HG03135 (cell line): ENCODE results near the gene SPEN.

Experiments
- ATAC-seq: cut with Tn5 transposase; IDR thresholded peaks from one replicate; pipeline ENCODE4 v1.9.1; 2021; ENCODE audit warnings: mild to moderate bottlenecking, moderate library complexity; ENCODE audit not compliant: unreplicated experiment

The SPEN gene

DNA sequence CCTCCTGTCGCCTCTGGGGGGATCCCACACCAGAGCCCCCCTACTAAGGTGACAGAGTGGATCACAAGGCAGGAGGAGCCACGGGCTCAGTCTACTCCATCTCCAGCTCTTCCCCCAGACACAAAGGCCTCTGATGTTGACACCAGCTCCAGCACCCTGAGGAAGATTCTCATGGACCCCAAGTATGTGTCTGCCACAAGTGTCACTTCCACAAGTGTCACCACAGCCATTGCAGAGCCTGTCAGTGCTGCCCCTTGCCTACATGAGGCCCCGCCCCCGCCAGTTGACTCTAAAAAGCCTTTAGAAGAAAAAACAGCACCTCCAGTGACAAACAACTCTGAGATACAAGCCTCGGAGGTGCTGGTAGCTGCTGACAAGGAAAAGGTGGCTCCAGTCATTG lies 86.2 kb downstream of the SPEN start:
- no peak for ATAC-seq

GRCh38 chr1:15934211-15935055 lies 86.9 kb downstream of the SPEN start:
- ATAC-seq = no peak

GRCh38 chr1:15935056-15935950 lies 87.8 kb downstream of the SPEN start:
- no peak for ATAC-seq

- ATAC-seq = no peak
Measured at GRCh38 chr1:15936025-15936424, 88.5 kb downstream of the SPEN start.

DNA sequence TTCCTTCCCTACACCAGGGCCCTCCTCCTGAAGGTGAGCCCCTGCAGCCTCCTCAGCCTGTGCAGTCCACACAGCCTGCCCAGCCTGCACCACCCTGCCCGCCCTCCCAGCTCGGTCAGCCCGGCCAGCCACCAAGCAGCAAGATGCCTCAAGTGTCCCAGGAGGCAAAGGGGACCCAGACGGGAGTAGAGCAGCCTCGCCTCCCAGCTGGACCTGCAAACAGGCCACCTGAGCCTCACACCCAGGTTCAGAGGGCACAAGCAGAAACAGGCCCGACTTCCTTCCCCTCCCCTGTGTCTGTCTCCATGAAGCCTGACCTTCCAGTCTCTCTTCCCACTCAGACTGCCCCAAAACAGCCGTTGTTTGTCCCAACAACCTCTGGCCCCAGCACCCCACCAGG lies 89.6 kb downstream of the SPEN start:
- ATAC-seq = no peak

DNA sequence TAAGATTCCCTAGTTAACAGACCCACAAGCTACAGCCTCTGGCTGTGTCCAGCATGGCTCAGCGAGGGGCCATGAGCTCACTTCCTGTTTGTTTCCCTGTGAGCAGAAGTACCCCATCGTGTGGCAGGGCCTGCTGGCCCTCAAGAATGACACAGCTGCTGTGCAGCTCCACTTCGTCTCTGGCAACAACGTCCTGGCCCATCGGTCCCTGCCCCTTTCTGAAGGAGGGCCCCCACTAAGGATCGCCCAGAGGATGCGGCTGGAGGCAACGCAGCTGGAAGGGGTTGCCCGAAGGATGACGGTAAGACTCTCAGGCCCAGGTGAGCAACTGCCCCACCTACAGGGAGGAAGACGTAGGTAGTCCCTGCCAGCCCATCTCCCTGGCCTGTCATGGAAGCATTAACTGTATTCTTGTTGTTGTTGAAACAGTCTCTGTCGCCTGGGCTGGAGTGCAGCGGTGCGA lies 90.2 kb downstream of the SPEN start:
- ATAC-seq = no peak

DNA sequence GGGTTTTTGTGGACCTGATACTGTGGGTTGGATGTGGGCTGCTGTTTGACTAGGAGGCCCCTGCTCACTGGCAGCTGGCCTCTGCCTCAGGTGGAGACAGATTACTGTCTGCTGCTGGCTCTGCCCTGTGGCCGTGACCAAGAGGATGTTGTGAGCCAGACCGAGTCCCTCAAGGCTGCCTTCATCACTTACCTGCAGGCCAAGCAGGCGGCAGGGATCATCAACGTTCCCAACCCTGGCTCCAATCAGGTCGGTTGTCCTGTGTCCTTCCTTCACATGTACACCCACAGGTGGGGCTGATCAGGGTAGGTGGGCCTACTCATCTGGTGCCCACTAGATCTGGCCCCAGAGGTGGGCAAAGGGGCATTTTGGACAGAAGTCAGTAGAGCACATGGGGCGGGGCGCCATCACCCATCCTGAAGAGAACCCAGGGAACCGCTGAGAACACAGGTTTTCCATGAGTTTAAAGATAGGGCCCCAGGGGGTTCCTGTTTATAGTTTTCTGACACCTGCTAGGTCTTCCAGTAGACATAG lies 91.2 kb downstream of the SPEN start:
- no peak for ATAC-seq

DNA sequence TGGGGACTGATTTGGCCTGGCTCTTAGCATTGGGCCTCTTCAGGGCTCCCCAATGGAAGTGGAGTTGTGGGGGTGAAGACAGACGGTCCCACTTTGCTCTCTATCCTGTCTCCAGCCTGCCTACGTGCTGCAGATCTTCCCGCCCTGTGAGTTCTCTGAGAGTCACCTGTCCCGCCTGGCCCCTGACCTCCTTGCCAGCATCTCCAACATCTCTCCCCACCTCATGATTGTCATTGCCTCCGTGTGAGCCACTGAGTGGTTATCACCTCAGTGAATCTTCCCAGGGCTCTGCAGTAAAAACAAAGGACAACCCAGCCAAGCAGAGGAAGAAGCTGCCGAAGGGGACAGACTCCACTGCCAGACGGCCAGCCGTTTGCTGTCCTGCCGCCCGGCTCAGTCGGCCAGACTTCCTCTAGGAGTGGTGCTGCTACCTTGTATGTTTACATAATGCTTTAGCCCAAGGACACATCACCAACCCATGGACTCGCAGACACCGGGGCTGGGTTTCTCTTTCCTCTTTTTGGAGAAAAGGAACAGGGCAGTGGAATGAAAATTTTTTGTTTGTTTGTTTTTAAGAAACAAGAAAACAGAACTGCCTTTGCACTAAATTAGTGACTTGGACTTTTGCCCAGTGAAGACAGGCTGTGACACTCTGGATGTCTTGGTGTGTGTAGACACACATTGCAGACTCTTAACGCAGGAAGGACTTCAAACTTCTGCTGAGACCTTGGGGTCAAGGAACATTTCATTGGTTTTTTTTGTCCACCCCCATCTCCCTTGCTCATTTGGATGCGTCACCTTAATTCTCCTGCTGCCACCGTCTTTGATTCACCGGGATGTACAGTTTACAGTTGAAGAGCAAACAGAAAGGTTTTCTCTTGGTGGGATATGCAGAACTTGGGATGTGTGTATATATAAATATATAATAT lies 91.9 kb downstream of the SPEN start:
- ATAC-seq = no peak

- no peak for ATAC-seq
Measured at GRCh38 chr1:15940110-15941043, 92.9 kb downstream of the SPEN start.

- no peak for ATAC-seq
Measured at GRCh38 chr1:15941044-15941840, 93.7 kb downstream of the SPEN start.

GRCh38 chr1:15941899-15942660 lies 94.6 kb downstream of the SPEN start:
- ATAC-seq = no peak

DNA sequence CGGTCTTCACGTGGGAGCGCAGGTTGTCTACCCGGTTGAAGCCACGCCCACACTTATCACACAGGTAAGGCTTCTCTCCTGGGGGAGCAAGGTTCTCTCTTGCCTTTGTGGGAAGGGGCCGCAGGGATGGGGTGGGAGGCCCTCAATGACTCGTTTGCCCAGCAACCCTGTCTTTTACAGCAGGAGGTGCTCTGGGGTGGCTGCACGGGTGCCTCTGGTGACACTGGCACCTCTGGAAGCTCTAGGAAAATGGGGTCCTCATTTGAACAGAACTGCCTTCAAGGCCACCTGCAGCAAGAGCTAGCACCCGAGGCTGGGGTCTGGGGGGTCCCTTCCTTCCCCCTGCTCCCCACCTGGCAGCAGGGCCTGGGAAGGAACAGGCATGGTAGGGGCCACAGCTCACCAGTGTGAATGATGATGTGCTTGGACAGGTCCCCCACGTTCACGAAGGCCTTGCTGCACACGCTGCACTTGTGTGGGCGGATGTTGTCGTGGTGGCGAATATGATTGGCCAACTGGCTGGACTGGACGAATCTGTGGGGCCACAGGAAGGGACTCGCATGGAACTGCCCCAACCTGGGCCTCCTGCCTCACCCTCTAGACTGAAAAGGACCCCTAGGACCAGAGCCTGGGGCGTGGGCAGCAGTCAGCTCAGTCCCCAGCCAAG lies 95.3 kb downstream of the SPEN start:
- ATAC-seq = no peak

- no peak for ATAC-seq
Measured at GRCh38 chr1:15943328-15943991, 96.0 kb downstream of the SPEN start.

- no peak for ATAC-seq
Measured at GRCh38 chr1:15943992-15944307, 96.4 kb downstream of the SPEN start.

DNA sequence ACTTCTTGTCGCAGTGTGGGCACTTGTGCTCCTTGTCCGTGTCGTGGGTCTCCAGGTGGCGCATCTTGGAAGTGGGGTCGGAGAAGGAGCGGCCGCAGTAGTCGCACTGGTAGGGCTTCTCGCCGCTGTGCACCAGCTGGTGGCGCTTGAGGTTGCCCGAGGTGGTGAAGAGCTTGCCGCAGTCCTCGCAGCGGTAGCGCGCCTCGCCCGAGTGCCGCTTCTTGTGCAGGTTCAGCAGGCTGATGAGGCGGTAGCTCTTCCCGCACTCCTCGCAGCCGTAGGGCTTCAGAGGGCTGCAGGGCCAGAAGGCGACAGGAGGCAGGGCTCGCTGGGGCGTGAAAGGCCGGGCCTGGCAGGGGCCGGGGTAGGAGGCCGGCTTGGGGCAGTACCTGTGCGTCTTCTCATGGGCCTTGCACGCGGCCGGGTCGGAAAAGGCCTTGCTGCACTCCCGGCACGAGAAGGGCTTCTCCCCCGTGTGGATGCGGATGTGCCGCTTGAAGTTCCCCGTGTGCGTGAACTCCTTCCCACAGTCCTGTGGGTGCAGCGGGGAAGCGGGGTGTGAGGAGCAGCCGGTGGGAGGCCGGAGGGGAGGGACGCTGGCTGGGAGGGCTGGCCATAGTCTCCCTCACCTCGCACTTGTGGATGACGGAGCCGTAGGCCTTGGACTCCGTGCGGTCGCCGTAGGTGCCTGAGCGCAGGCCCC lies 97.0 kb downstream of the SPEN start:
- no peak for ATAC-seq
